Measurements from ENCODE around the gene FAAP20. TPM values are rescaled to one million over a fixed set of nuclear protein-coding genes. Genes with fewer than 3 reads are reported as not detected.
A peak's percentile ranks its signal among the peaks of the same experiment; 100 is the strongest.

Gene FAAP20
- total and polyA plus RNA-seq, 9 of the 15 experiments (the other 6 are each of a cell fraction or from before 2014, with no cell fraction given): 0.58 to 143 (median 9.9) TPM

DNA sequence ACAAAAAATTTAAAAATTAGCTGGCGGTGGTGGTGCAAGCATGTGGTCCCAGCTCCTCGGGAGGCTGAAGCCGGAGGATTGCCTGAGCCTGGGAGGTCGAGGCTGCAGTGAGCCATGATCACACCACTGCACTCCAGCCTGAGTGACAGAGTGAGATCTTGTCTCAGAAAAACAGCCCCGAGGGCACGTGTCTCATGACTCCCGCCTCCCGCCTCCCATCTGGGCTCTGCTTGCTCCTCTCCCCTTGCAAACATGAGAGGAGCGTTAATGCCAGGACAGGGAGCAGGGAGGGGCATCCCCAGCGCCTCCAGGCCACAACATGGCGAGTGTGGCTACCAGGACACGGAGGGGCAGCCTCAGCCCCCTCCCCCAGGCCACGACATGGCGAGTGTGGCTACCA, 28.3 kb downstream of the FAAP20 start (continued):
- TF ChIP-seq, protein P1, sequence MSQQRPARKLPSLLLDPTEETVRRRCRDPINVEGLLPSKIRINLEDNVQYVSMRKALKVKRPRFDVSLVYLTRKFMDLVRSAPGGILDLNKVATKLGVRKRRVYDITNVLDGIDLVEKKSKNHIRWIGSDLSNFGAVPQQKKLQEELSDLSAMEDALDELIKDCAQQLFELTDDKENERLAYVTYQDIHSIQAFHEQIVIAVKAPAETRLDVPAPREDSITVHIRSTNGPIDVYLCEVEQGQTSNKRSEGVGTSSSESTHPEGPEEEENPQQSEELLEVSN (IDR thresholded peaks at IDR 0.05; ENCODE audit: borderline replicate concordance in 1 of 2, extremely low read depth in 1 of 2, insufficient read depth in 1 of 2, insufficient read length in 1 of 2, low read depth in 1 of 2, low read length in 1 of 2, poor library complexity in 1 of 2, severe bottlenecking in 1 of 2): peak in 1 of 2 experiments; percentile 53
- TF ChIP-seq, protein P2, sequence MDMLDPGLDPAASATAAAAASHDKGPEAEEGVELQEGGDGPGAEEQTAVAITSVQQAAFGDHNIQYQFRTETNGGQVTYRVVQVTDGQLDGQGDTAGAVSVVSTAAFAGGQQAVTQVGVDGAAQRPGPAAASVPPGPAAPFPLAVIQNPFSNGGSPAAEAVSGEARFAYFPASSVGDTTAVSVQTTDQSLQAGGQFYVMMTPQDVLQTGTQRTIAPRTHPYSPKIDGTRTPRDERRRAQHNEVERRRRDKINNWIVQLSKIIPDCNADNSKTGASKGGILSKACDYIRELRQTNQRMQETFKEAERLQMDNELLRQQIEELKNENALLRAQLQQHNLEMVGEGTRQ (CRISPR knock-in tag; IDR thresholded peaks at IDR 0.05): 0 out of 2 replicates have a peak, but pooled peaks have one; percentile 19
- TF ChIP-seq ZNF24 (IDR thresholded peaks at IDR 0.05) (no peak), TBP (optimal IDR thresholded peaks at IDR 0.05; ENCODE audit: low read depth, low read length) (no peak), CCNT2 (IDR thresholded peaks at IDR 0.05; ENCODE audit: borderline replicate concordance, extremely low read depth, insufficient read length, low read depth, low read length) (no peak), SUPT5H (IDR thresholded peaks at IDR 0.05) (no peak), CBX5 (IDR thresholded peaks at IDR 0.05; ENCODE audit: borderline replicate concordance, low read depth) (no peak)
- TF ChIP-seq, protein P3, sequence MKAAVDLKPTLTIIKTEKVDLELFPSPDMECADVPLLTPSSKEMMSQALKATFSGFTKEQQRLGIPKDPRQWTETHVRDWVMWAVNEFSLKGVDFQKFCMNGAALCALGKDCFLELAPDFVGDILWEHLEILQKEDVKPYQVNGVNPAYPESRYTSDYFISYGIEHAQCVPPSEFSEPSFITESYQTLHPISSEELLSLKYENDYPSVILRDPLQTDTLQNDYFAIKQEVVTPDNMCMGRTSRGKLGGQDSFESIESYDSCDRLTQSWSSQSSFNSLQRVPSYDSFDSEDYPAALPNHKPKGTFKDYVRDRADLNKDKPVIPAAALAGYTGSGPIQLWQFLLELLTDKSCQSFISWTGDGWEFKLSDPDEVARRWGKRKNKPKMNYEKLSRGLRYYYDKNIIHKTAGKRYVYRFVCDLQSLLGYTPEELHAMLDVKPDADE (conservative IDR thresholded peaks at IDR 0.05; ENCODE audit: control insufficient read depth, low read depth, low read length): no peak
- TF ChIP-seq, protein P4, sequence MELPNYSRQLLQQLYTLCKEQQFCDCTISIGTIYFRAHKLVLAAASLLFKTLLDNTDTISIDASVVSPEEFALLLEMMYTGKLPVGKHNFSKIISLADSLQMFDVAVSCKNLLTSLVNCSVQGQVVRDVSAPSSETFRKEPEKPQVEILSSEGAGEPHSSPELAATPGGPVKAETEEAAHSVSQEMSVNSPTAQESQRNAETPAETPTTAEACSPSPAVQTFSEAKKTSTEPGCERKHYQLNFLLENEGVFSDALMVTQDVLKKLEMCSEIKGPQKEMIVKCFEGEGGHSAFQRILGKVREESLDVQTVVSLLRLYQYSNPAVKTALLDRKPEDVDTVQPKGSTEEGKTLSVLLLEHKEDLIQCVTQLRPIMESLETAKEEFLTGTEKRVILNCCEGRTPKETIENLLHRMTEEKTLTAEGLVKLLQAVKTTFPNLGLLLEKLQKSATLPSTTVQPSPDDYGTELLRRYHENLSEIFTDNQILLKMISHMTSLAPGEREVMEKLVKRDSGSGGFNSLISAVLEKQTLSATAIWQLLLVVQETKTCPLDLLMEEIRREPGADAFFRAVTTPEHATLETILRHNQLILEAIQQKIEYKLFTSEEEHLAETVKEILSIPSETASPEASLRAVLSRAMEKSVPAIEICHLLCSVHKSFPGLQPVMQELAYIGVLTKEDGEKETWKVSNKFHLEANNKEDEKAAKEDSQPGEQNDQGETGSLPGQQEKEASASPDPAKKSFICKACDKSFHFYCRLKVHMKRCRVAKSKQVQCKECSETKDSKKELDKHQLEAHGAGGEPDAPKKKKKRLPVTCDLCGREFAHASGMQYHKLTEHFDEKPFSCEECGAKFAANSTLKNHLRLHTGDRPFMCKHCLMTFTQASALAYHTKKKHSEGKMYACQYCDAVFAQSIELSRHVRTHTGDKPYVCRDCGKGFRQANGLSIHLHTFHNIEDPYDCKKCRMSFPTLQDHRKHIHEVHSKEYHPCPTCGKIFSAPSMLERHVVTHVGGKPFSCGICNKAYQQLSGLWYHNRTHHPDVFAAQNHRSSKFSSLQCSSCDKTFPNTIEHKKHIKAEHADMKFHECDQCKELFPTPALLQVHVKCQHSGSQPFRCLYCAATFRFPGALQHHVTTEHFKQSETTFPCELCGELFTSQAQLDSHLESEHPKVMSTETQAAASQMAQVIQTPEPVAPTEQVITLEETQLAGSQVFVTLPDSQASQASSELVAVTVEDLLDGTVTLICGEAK (IDR thresholded peaks at IDR 0.05): no peak
- TF ChIP-seq, protein P4 (CRISPR knock-in tag; IDR thresholded peaks at IDR 0.05): no peak
- TF ChIP-seq, protein P5, sequence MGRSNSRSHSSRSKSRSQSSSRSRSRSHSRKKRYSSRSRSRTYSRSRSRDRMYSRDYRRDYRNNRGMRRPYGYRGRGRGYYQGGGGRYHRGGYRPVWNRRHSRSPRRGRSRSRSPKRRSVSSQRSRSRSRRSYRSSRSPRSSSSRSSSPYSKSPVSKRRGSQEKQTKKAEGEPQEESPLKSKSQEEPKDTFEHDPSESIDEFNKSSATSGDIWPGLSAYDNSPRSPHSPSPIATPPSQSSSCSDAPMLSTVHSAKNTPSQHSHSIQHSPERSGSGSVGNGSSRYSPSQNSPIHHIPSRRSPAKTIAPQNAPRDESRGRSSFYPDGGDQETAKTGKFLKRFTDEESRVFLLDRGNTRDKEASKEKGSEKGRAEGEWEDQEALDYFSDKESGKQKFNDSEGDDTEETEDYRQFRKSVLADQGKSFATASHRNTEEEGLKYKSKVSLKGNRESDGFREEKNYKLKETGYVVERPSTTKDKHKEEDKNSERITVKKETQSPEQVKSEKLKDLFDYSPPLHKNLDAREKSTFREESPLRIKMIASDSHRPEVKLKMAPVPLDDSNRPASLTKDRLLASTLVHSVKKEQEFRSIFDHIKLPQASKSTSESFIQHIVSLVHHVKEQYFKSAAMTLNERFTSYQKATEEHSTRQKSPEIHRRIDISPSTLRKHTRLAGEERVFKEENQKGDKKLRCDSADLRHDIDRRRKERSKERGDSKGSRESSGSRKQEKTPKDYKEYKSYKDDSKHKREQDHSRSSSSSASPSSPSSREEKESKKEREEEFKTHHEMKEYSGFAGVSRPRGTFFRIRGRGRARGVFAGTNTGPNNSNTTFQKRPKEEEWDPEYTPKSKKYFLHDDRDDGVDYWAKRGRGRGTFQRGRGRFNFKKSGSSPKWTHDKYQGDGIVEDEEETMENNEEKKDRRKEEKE (IDR thresholded peaks at IDR 0.05; ENCODE audit: borderline replicate concordance in 1 of 2, control insufficient read depth in 1 of 2, low read depth in 2 of 2, low read length in 1 of 2): no peak
